Panc1 (cell line): ENCODE measurements around the gene RALB. TPM values are rescaled to one million over a fixed set of nuclear protein-coding genes. Genes with fewer than 3 reads are reported as not detected.
A peak's percentile ranks its signal among the peaks of the same experiment; 100 is the strongest.

Experiments
- ATAC-seq: fragments of 200-7000 bp; cut with Tn5 transposase; 2 replicates; pipeline ENCODE4 v1.9.1; 2020; ENCODE audit warnings: mild to moderate bottlenecking, moderate library complexity
- BruUV-seq: library from RNA; stranded (reverse); fragments of 400-500 nt; replicated peaks from 2 replicates; lab custom pipeline; 2021; lab: Mats Ljungman, UMichigan
- CTCF ChIA-PET: fragments of 300-600 bp; sonication (Branson Sonifier 250); formaldehyde crosslinking; loops from one replicate; lab custom pipeline; 2022; ENCODE audit warnings: antibody characterized with exemption; lab: Charles Lee
- POLR2A ChIA-PET: fragments of 300-600 bp; sonication (Branson Sonifier 250); formaldehyde crosslinking; loops from one replicate; lab custom pipeline; 2022; ENCODE audit warnings: antibody characterized with exemption; lab: Charles Lee
- DNase-seq: peaks from one replicate; pipeline ENCODE4 v3.0.0-alpha.2; 2010; ENCODE audit warnings: low read depth, low spot score
- H3K27ac ChIP-seq: 2 replicates; pipeline ENCODE4 v1.5.1; 2011; ENCODE audit warnings: mild to moderate bottlenecking, low read length, inconsistent platforms
- H3K27me3 ChIP-seq: fragments of 200-500 bp; sonication (Bioruptor generic); 2 replicates; pipeline ENCODE4 v1.6.0; 2014; ENCODE audit warnings: low read length, inconsistent platforms; ENCODE audit not compliant: control insufficient read depth, insufficient read depth
- H3K36me3 ChIP-seq: fragments of 200-500 bp; sonication (Bioruptor generic); 2 replicates; pipeline ENCODE4 v1.5.1; 2014; ENCODE audit warnings: inconsistent platforms, mild to moderate bottlenecking, low read length, moderate library complexity; ENCODE audit not compliant: control insufficient read depth, insufficient read depth
- H3K4me1 ChIP-seq: 2 replicates; pipeline ENCODE4 v1.5.1; 2011; ENCODE audit warnings: inconsistent platforms, mild to moderate bottlenecking, low read length, moderate library complexity; ENCODE audit not compliant: control insufficient read depth, insufficient read depth
- H3K4me3 ChIP-seq, 2 experiments: 2 replicates each; pipeline ENCODE4 v1.5.1; 2011 to 2012; ENCODE audit warnings: low read depth in 2 of 2, low read length in 2 of 2, mild to moderate bottlenecking in 2 of 2, inconsistent platforms in 1 of 2, moderate library complexity in 1 of 2
- H3K9me3 ChIP-seq: fragments of 200-500 bp; sonication (Bioruptor generic); 2 replicates; pipeline ENCODE4 v1.5.1; 2014; ENCODE audit warnings: low read depth, mild to moderate bottlenecking, inconsistent platforms, low read length, moderate library complexity; ENCODE audit not compliant: control insufficient read depth, insufficient read depth
- CTCF ChIP-seq: fragments of 450-650 bp; IDR thresholded peaks from 2 replicates; pipeline ENCODE4 v1.5.1; 2017; ENCODE audit warnings: mild to moderate bottlenecking
- POLR2AphosphoS5 ChIP-seq: IDR thresholded peaks from 2 replicates; pipeline ENCODE4 v1.6.1; 2012; ENCODE audit warnings: mild to moderate bottlenecking, low read depth, low read length, moderate library complexity
- SIN3A ChIP-seq: IDR thresholded peaks from 2 replicates; pipeline ENCODE4 v1.6.1; 2012; ENCODE audit warnings: low read depth, mild to moderate bottlenecking, low read length, moderate library complexity, borderline replicate concordance; ENCODE audit not compliant: insufficient read depth
- TCF7L2 ChIP-seq: IDR thresholded peaks from 2 replicates; pipeline ENCODE4 v1.6.1; 2011; ENCODE audit warnings: mild to moderate bottlenecking, low read depth, low read length, inconsistent platforms
- in situ Hi-C: cut with HindIII; loops from 2 replicates; pipeline ENCODE4 v1.10.0; 2016; ENCODE audit warnings: low sequenced_read_pairs, low pct_unique_long_range_greater_than_20kb
- intact Hi-C: fragments of 100-400 bp; cut with micrococcal nuclease; formaldehyde crosslinking; loops from one replicate; pipeline ENCODE4 v1.10.0; 2022; ENCODE audit not compliant: unreplicated experiment
- total RNA-seq: library from RNA; stranded (reverse); gene quantifications from one replicate; pipeline ENCODE4 v1.2.1, GENCODE V29; 2021; ENCODE audit not compliant: unreplicated experiment
- TF ChIP-seq, protein P1 (sequence below), 2 experiments: IDR thresholded peaks; 2 replicates each; pipeline ENCODE4 v1.6.1; 2011 to 2012; ENCODE audit warnings: low read depth in 2 of 2, control low read depth in 1 of 2, low read length in 1 of 2, mild to moderate bottlenecking in 1 of 2, moderate library complexity in 1 of 2; ENCODE audit not compliant: insufficient read depth in 1 of 2

RALB gene
- total RNA-seq, 1 experiment from 2014 or later, result 47.8 TPM

- BruUV-seq, result no TSS peak
- POLR2A ChIA-PET, result no interaction called here
- DNase-seq (no peak), ATAC-seq (no peak)
- Histone ChIP-seq H3K9me3 (no peaks in the 10 kb centered on the region), H3K36me3 (no peaks in the 10 kb centered on the region; the same call in 1 of the 2 replicates), H3K4me1 (no peaks in the 10 kb centered on the region), H3K27ac (no peak overlapping the region), H3K4me3 (no peak overlapping the region), H3K27me3 (no peaks in the 10 kb centered on the region)
- in situ Hi-C loops, result no loop called here
- TF ChIP-seq SIN3A, result no peak
- TF ChIP-seq, protein P1, sequence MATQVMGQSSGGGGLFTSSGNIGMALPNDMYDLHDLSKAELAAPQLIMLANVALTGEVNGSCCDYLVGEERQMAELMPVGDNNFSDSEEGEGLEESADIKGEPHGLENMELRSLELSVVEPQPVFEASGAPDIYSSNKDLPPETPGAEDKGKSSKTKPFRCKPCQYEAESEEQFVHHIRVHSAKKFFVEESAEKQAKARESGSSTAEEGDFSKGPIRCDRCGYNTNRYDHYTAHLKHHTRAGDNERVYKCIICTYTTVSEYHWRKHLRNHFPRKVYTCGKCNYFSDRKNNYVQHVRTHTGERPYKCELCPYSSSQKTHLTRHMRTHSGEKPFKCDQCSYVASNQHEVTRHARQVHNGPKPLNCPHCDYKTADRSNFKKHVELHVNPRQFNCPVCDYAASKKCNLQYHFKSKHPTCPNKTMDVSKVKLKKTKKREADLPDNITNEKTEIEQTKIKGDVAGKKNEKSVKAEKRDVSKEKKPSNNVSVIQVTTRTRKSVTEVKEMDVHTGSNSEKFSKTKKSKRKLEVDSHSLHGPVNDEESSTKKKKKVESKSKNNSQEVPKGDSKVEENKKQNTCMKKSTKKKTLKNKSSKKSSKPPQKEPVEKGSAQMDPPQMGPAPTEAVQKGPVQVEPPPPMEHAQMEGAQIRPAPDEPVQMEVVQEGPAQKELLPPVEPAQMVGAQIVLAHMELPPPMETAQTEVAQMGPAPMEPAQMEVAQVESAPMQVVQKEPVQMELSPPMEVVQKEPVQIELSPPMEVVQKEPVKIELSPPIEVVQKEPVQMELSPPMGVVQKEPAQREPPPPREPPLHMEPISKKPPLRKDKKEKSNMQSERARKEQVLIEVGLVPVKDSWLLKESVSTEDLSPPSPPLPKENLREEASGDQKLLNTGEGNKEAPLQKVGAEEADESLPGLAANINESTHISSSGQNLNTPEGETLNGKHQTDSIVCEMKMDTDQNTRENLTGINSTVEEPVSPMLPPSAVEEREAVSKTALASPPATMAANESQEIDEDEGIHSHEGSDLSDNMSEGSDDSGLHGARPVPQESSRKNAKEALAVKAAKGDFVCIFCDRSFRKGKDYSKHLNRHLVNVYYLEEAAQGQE (IDR thresholded peaks at IDR 0.05; ENCODE audit: insufficient read depth in 1 of 2, low read depth in 2 of 2, low read length in 1 of 2), result no peak
- TF ChIP-seq POLR2AphosphoS5, result no peak
- TF ChIP-seq TCF7L2, result no peak
- no peak for TF ChIP-seq CTCF
- CTCF ChIA-PET, result no interaction called here
- intact Hi-C loops, result no loop called here
These were observed 8.8 kb downstream of the RALB start for GRCh38 chr2:120261387-120262006.

DNA sequence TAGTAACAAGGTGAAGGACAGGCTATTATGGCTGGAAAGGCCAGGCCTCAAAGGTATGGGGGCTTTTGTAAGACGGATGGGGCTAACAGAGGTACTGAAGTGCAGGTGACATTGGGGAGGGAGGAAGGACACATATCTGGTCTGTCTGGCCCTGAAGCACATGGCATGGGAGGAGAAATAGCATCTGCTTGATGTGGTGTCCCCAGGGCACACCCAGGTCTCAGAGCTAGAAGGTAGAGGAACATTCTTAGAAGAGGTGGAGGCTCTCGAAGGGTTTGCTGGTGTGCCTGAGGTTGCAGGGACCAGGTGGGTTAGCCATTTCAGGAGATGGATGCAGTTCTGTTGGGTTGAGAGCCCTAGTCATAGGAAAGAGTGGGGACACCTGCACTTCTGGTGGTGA, 9.5 kb downstream of the RALB start:
- BruUV-seq, result no TSS peak
- CTCF ChIA-PET, result no interaction called here

More for the DNA sequence above, 9.5 kb downstream of the RALB start:
- Histone ChIP-seq H3K27ac (no peak overlapping the region), H3K27me3 (no peaks in the 10 kb centered on the region), H3K36me3 (no peaks in the 10 kb centered on the region), H3K4me3 (no peak overlapping the region), H3K4me1 (no peaks in the 10 kb centered on the region), H3K9me3 (no peaks in the 10 kb centered on the region)
- TF ChIP-seq TCF7L2, result no peak
- TF ChIP-seq CTCF, result no peak
- TF ChIP-seq POLR2AphosphoS5, result no peak
- TF ChIP-seq, protein P1 (IDR thresholded peaks at IDR 0.05; ENCODE audit: insufficient read depth in 1 of 2, low read depth in 2 of 2, low read length in 1 of 2), result no peak
- no peak for TF ChIP-seq SIN3A
- ATAC-seq (peak; percentile 17; the same call in 1 of the 2 replicates), DNase-seq (no peak)
- POLR2A ChIA-PET, result no interaction called here
- intact Hi-C loops (no loop called here), in situ Hi-C loops (no loop called here)
